CD4-positive, CD25-positive, alpha-beta regulatory T cell (primary cell): Measurements from ENCODE around the gene GPR35. TPM values are rescaled to one million over a fixed set of nuclear protein-coding genes. Genes with fewer than 3 reads are reported as not detected.
A peak's percentile ranks its signal among the peaks of the same experiment; 100 is the strongest.

Experiments
- ATAC-seq, 2 donors: fragments of 150-1000 bp; cut with Tn5 transposase; one replicate each; pipeline ENCODE4 v1.10.0; 2021; ENCODE audit warnings: low read depth in 2 of 2, moderate number of reproducible peaks in 2 of 2, moderate library complexity in 1 of 2
- DNase-seq, 3 donors: peaks; one replicate each; pipeline versions ENCODE4 v3.0.0 to v3.0.0-alpha.2; 2012 to 2022; ENCODE audit warnings: mixed read lengths in 1 of 3
- H3K27ac ChIP-seq: one replicate; pipeline ENCODE4 v1.7.0; 2013; ENCODE audit warnings: mild to moderate bottlenecking, low read length; ENCODE audit not compliant: insufficient read depth, poor library complexity, severe bottlenecking
- H3K27me3 ChIP-seq: one replicate; pipeline ENCODE4 v1.7.0; 2013; ENCODE audit warnings: low read length; ENCODE audit not compliant: control insufficient read depth, insufficient read depth
- H3K36me3 ChIP-seq: one replicate; pipeline ENCODE4 v1.7.0; 2013; ENCODE audit warnings: mild to moderate bottlenecking, low read length, moderate library complexity; ENCODE audit not compliant: control insufficient read depth, insufficient read depth
- H3K4me1 ChIP-seq: 2 replicates; pipeline ENCODE4 v1.7.0; 2013; ENCODE audit warnings: mild to moderate bottlenecking, low read length; ENCODE audit not compliant: insufficient read depth, control insufficient read depth, poor library complexity, severe bottlenecking
- H3K4me3 ChIP-seq: one replicate; pipeline ENCODE4 v1.7.0; 2013; ENCODE audit warnings: low read depth, mild to moderate bottlenecking, low read length, moderate library complexity
- H3K9me3 ChIP-seq, 2 experiments: 1 replicate in 1 of 2; 2 replicates in 1 of 2; pipeline ENCODE4 v1.7.0; 2013; ENCODE audit warnings: low read length in 2 of 2, mild to moderate bottlenecking in 1 of 2, moderate library complexity in 1 of 2; ENCODE audit not compliant: control insufficient read depth in 2 of 2
- H3K27ac Mint-ChIP-seq, 3 donors: one replicate each; pipeline ENCODE4 v1.8.0; 2020 to 2022; ENCODE audit warnings: mild to moderate bottlenecking in 3 of 3, mixed read lengths in 3 of 3, moderate library complexity in 2 of 3
- H3K27me3 Mint-ChIP-seq: one replicate; pipeline ENCODE4 v1.8.0; 2022; ENCODE audit warnings: mild to moderate bottlenecking, mixed read lengths
- H3K36me3 Mint-ChIP-seq: one replicate; pipeline ENCODE4 v1.8.0; 2020; ENCODE audit warnings: mixed read lengths
- H3K4me1 Mint-ChIP-seq, 4 donors: one replicate each; pipeline ENCODE4 v1.8.0; 2020 to 2022; ENCODE audit warnings: mixed read lengths in 4 of 4, mild to moderate bottlenecking in 1 of 4
- H3K4me3 Mint-ChIP-seq, 4 donors: one replicate each; pipeline ENCODE4 v1.8.0; 2020 to 2022; ENCODE audit warnings: mild to moderate bottlenecking in 4 of 4, mixed read lengths in 4 of 4, moderate library complexity in 3 of 4
- H3K9me3 Mint-ChIP-seq, 7 donors: one replicate each; pipeline ENCODE4 v1.8.0; 2020 to 2022; ENCODE audit warnings: mixed read lengths in 7 of 7, mild to moderate bottlenecking in 3 of 7, moderate library complexity in 2 of 7
- polyA plus RNA-seq, 4 donors: library from polyadenylated mRNA; unstranded; fragments of 300-500 nt; fragmentation: Illumina TruSeq; gene quantifications; one replicate each; pipeline ENCODE4 v1.2.3, GENCODE V29; 2021
- total RNA-seq: library from RNA; stranded (reverse); gene quantifications from one replicate; pipeline ENCODE4 v1.2.3, GENCODE V29; 2022

Gene GPR35
- total and polyA plus RNA-seq, 5 donors from 2014 or later = 0.24 to 11.0 (median 0.56) TPM

DNA sequence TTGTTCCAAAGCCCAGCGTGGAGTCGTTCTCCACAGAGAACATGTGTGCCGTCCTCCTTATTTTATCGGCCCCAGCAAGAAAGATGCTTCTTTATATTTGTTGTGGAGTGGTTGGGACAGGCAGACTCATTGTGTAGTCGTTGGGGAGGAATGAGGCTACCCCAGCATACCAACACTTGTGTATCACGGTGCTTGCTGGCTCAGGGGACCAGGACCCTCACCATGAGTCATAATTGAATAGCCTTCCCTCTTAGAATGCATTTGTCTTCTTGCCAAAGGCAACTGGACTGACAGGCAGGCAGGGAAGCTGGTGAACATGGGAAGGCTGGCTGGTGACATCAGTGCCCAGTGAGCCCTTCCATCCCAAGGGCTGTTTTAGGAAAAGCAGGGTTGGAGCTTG is 34.1 kb upstream of the GPR35 start:
- Histone ChIP-seq H3K27ac (no peak overlapping the region), H3K4me1 (peaks cover 20% of the 10 kb centered on the region), H3K9me3 (no peaks in the 10 kb centered on the region), H3K27me3 (no peaks in the 10 kb centered on the region), H3K4me3 (no peak overlapping the region), H3K36me3 (peaks cover 36% of the 10 kb centered on the region)
- no peaks in the 10 kb centered on the region for H3K27me3 Mint-ChIP-seq
- peaks cover 0 to 31% (median 17%) of the 10 kb centered on the region in 4 donors for H3K4me1 Mint-ChIP-seq
- H3K9me3 Mint-ChIP-seq = no peaks in the 10 kb centered on the region
- H3K4me3 Mint-ChIP-seq = peak overlapping the region in 1 of 4 donors; percentile 58
- peak overlapping the region in 1 of 3 donors; percentile 56 for H3K27ac Mint-ChIP-seq
- no peaks in the 10 kb centered on the region for H3K36me3 Mint-ChIP-seq
- no peak for DNase-seq
- no peak for ATAC-seq

DNA sequence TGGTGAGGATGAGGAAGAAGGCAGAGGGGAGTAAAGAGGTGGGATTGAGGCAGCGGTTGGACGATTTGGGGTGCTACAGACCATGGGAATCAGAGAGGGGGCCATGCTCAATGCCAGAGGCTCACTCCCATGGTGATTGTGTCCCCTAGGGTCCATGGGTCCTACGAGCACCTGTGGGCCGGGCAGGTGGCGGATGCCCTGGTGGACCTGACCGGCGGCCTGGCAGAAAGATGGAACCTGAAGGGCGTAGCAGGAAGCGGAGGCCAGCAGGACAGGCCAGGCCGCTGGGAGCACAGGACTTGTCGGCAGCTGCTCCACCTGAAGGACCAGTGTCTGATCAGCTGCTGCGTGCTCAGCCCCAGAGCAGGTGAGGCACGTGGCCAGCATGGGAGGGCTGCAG is 33.5 kb upstream of the GPR35 start:
- DNase-seq = no peak
- Mint-ChIP-seq H3K27ac (peak overlapping the region in 1 of 3 donors; percentile 56), H3K27me3 (no peaks in the 10 kb centered on the region)

DNA sequence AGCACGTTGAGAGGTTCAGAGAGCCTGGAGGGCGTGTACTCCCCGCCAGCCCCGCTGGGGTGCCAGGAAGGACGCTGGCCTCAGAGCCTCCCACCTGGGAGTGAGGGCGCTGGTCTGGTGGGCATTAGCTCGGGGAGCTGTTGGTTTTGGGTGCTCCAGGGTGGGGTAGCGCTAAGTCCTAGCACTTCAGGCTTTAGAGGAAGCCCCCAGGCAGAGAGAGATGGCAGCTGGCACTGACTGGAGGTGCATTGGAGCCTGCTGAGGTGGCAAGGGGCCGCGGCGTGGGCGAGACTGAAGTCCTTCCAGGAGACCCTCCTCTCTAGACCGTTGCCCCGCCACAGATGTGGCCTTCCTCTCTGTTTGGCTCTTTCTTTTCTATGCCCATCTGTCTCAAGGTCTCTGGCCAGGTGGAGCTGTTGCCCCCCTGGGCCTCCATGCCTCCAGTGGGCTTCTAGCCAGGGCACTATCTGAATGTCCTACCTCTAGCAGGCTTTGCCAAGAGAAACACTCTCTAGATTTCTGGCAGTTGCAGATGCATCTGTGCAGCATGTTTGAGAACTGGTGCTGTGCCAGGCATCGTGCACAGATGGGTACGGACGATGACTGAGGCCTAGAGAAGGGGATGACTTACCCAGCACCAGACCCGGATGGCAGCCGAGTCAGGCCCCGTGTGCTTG is 32.1 kb upstream of the GPR35 start:
- Mint-ChIP-seq H3K4me1 (peaks cover 0 to 20% (median 10%) of the 10 kb centered on the region in 4 donors), H3K27ac (no peak overlapping the region), H3K4me3 (no peak overlapping the region), H3K27me3 (no peaks in the 10 kb centered on the region), H3K36me3 (no peaks in the 10 kb centered on the region), H3K9me3 (no peaks in the 10 kb centered on the region)
- Histone ChIP-seq H3K4me1 (peaks cover 8% of the 10 kb centered on the region), H3K4me3 (no peak overlapping the region), H3K9me3 (no peaks in the 10 kb centered on the region), H3K27me3 (no peaks in the 10 kb centered on the region), H3K36me3 (peaks cover 45% of the 10 kb centered on the region), H3K27ac (no peak overlapping the region)
- ATAC-seq (no peak), DNase-seq (no peak)

More for the DNA sequence above, 33.5 kb upstream of the GPR35 start:
- H3K4me3 ChIP-seq = no peak overlapping the region
- H3K36me3 ChIP-seq = peaks cover 41% of the 10 kb centered on the region
- no peaks in the 10 kb centered on the region for H3K9me3 Mint-ChIP-seq
- no peak overlapping the region for H3K4me3 Mint-ChIP-seq
- H3K4me1 ChIP-seq = peaks cover 20% of the 10 kb centered on the region
- H3K4me1 Mint-ChIP-seq = peaks cover 0 to 31% (median 17%) of the 10 kb centered on the region in 4 donors
- no peaks in the 10 kb centered on the region for H3K27me3 ChIP-seq
- no peak overlapping the region for H3K27ac ChIP-seq
- H3K9me3 ChIP-seq = no peaks in the 10 kb centered on the region
- ATAC-seq = no peak
- no peaks in the 10 kb centered on the region for H3K36me3 Mint-ChIP-seq

DNA sequence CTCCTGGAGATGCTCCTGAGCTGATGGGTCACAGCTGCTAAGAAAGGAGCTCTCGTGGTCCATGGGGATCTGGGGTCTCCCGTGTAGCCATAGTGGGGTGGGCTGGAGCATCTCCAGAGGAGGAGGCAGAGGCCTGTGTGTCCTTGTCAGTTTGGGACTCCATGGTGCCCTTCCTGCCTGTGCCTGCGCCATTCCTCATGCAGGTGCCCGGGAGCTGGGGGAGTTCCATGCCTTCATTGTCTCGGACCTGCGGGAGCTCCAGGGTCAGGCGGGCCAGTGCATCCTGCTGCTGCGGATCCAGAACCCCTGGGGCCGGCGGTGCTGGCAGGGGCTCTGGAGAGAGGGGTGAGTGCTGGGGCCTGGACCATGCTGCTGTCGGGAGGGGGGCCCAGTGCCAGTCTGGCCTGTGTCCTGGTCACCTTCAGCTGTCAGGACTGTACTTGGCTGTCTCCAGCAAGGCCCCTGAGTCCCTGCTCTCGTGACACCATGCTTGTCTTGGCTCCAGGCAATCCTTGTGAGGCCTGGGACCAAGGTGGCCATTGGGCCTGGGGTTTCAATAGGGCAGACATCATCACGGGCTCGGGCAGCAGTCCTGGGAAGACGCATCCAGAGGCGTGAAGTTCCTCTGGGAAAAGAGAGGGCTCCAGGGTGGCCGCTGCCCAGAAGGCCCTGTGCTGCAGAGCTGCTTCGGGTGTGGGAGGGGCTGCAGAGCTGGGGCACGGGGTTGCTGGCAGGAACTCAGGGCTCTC is 31.4 kb upstream of the GPR35 start:
- Histone ChIP-seq H3K36me3 (peaks cover 48% of the 10 kb centered on the region), H3K9me3 (no peaks in the 10 kb centered on the region), H3K27me3 (no peaks in the 10 kb centered on the region), H3K4me1 (peaks cover 1% of the 10 kb centered on the region), H3K4me3 (no peak overlapping the region), H3K27ac (no peak overlapping the region)
- DNase-seq = no peak
- H3K27ac Mint-ChIP-seq = no peak overlapping the region
- no peak for ATAC-seq
- H3K36me3 Mint-ChIP-seq = no peaks in the 10 kb centered on the region
- H3K9me3 Mint-ChIP-seq = no peaks in the 10 kb centered on the region
- H3K4me3 Mint-ChIP-seq = no peak overlapping the region
- no peaks in the 10 kb centered on the region for H3K27me3 Mint-ChIP-seq
- peaks cover 0 to 13% (median 3%) of the 10 kb centered on the region in 4 donors for H3K4me1 Mint-ChIP-seq

DNA sequence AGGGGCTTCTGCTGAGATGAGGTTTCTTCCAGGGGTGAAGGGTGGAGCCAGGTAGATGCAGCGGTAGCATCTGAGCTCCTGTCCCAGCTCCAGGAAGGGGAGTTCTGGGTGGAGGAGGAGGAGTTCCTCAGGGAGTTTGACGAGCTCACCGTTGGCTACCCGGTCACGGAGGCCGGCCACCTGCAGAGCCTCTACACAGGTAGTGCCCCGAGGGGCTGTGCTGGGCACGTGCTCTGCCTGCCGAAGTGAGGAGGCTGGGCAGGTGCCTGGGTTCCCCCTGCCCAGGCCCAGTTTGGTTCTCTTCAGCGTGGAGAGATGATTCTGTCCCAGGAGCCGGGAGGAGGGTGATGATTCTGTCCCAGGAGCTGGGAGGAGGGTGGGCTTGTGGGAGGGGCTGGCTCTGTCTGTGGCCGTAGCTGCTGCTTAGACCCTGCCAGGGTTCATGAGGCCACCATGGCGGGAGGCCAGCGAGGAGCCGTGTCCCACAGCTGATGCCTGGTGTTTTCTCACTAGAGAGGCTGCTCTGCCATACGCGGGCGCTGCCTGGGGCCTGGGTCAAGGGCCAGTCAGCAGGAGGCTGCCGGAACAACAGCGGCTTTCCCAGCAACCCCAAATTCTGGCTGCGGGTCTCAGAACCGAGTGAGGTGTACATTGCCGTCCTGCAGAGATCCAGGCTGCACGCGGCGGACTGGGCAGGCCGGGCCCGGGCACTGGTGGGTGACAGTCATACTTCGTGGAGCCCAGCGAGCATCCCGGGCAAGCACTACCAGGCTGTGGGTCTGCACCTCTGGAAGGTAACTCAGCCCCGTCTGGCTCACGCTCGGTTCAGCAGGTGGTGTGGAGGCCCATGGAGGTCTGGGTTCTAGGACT is 30.5 kb upstream of the GPR35 start:
- no peaks in the 10 kb centered on the region for H3K9me3 Mint-ChIP-seq
- no peak for DNase-seq
- no peak overlapping the region for H3K27ac Mint-ChIP-seq
- peaks cover 49% of the 10 kb centered on the region for H3K36me3 ChIP-seq
- peaks cover 2% of the 10 kb centered on the region for H3K36me3 Mint-ChIP-seq
- H3K27ac ChIP-seq = no peak overlapping the region
- ATAC-seq = no peak
- no peak overlapping the region for H3K4me3 Mint-ChIP-seq
- peaks cover 0 to 6% (median 0%) of the 10 kb centered on the region in 4 donors for H3K4me1 Mint-ChIP-seq
- H3K4me1 ChIP-seq = no peaks in the 10 kb centered on the region
- H3K4me3 ChIP-seq = no peak overlapping the region
- H3K9me3 ChIP-seq = no peaks in the 10 kb centered on the region
- no peaks in the 10 kb centered on the region for H3K27me3 Mint-ChIP-seq
- H3K27me3 ChIP-seq = no peaks in the 10 kb centered on the region

DNA sequence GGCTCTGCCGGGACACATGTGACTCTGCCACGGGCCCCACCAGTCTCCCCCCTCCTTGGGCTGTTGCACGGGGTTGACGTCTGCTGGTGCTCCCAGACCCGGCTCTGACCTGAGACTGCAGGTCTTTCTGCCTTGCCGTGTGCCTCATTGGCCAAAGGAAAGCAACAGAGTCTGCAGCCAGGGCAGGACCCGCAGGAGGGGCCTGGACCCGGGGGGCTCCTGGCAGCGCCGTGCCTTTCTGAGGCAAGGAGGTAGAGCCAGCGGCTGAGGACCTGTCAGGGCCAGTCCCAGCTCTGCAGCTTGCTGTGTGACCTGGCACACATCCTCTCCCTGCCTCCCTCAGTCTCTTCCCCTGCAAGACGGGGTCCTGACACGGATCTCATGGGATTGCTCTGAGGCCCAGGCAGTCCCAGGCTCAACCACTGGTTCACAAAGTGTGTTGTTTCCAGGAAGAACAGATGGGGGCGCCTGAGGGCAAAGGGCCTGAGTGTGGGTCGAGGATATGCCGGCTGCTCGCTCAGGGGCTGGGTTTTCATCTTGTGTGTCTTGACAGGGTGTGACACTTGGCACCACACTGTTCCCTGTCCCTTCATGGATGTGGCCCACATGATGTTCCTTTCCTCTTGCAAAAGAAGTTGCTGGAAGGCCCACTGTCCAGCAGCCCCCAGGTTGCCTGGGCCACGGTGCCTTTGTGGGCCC is 29.8 kb upstream of the GPR35 start:
- Histone ChIP-seq H3K27ac (no peak overlapping the region), H3K4me3 (no peak overlapping the region), H3K27me3 (no peaks in the 10 kb centered on the region), H3K9me3 (no peaks in the 10 kb centered on the region), H3K4me1 (no peaks in the 10 kb centered on the region), H3K36me3 (peaks cover 49% of the 10 kb centered on the region)
- Mint-ChIP-seq H3K4me3 (no peak overlapping the region), H3K4me1 (peaks cover 0 to 6% (median 0%) of the 10 kb centered on the region in 4 donors), H3K36me3 (peaks cover 6% of the 10 kb centered on the region), H3K27me3 (no peaks in the 10 kb centered on the region), H3K27ac (no peak overlapping the region), H3K9me3 (no peaks in the 10 kb centered on the region)
- DNase-seq (peak in 2 of 3 donors; percentile 14 to 28), ATAC-seq (no peak)

DNA sequence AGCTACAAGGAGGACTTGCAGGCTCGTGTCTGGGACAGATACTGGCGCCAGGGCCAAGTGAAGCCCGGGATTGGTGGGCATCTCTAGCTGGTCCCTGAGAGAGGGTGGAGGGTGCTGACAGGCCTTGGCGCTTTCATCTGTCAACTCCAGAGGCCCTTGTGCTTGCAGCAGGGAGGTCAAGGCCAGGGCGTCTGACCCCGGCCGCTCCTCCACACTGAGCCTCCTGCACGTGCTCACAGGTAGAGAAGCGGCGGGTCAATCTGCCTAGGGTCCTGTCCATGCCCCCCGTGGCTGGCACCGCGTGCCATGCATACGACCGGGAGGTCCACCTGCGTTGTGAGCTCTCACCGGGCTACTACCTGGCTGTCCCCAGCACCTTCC is 29.2 kb upstream of the GPR35 start:
- Mint-ChIP-seq H3K36me3 (peaks cover 6% of the 10 kb centered on the region), H3K27ac (no peak overlapping the region), H3K4me1 (peaks cover 0 to 3% (median 0%) of the 10 kb centered on the region in 4 donors), H3K9me3 (no peaks in the 10 kb centered on the region), H3K27me3 (no peaks in the 10 kb centered on the region), H3K4me3 (no peak overlapping the region)
- no peak for ATAC-seq
- no peaks in the 10 kb centered on the region for H3K4me1 ChIP-seq
- no peak for DNase-seq
- no peaks in the 10 kb centered on the region for H3K9me3 ChIP-seq
- peaks cover 46% of the 10 kb centered on the region for H3K36me3 ChIP-seq
- no peaks in the 10 kb centered on the region for H3K27me3 ChIP-seq
- no peak overlapping the region for H3K27ac ChIP-seq
- H3K4me3 ChIP-seq = no peak overlapping the region
